Measurements from ENCODE around the gene DUOXA2.

Gene DUOXA2

DNA sequence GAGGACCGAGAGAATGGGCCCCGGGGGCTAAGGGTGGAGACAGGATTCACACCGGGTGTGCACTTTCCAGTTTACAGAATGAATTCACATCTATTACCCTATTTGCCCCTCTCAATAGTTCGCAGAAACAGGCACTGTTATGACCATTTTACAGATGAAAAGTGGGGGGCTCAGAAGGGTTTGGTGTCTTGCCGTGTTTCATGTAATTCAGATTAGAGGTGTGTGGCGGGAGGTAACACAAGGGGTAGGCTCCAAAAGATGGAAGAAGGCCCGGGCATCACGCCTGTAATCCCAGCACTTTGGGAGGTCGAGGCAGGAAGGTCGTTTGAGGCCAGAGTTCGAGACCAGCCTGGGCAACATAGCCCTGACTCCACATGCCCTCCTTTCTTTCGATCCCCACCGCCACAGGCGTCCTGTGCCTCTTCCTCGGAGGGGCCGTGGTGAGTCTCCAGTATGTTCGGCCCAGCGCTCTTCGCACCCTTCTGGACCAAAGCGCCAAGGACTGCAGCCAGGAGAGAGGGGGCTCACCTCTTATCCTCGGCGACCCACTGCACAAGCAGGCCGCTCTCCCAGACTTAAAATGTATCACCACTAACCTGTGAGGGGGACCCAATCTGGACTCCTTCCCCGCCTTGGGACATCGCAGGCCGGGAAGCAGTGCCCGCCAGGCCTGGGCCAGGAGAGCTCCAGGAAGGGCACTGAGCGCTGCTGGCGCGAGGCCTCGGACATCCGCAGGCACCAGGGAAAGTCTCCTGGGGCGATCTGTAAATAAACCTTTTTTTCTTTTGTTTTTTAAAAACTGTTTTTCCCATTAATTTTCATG lies 3.4 kb downstream of the DUOXA2 start:
- Histone ChIP-seq H2AFZ (ENCODE audit: low read length, unreplicated experiment) (no peak overlapping the region), H3K36me3 (ENCODE audit: insufficient read depth, low read length) (no peaks in the 10 kb centered on the region), H3K27ac (ENCODE audit: low read depth, low read length) (no peak overlapping the region), H3K4me3 (ENCODE audit: low read depth, low read length) (peak overlapping the region; percentile 42; the same call in 1 of the 2 replicates), H3K27me3 (ENCODE audit: insufficient read depth, low read length) (peaks cover 54% of the 10 kb centered on the region), H3K79me2 (ENCODE audit: control insufficient read depth, insufficient read depth, low read length, unreplicated experiment) (no peaks in the 10 kb centered on the region), H3K4me1 (ENCODE audit: control insufficient read depth, insufficient read depth, low read length, unreplicated experiment) (peaks cover 9% of the 10 kb centered on the region)

DNA sequence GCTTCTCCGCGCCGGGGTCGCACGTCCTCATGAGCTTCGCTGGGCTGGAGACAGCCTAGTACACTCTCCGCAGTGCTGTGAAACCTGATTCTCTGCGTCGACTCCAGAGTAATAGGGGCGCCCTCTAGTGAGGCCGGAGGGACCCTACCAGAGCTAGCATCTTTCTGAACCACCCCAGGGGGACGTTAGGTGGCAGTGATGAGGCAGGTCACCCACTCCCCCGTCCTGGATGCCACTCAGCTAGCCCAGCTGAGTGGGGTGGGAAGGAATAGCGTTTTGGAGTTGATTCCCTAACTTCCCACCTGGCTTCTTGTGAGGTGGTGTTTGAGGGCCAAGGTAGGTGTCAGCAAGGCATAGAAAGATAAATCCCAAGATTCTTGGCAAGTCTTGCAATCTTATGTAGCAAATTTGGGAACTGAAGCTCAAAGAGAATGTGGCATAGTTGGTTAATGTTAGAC lies 4.0 kb downstream of the DUOXA2 start:
- Histone ChIP-seq H2AFZ (ENCODE audit: low read length, unreplicated experiment) (no peak overlapping the region), H3K27ac (ENCODE audit: low read depth, low read length) (no peak overlapping the region), H3K4me1 (ENCODE audit: control insufficient read depth, insufficient read depth, low read length, unreplicated experiment) (peaks cover 10% of the 10 kb centered on the region), H3K36me3 (ENCODE audit: insufficient read depth, low read length) (no peaks in the 10 kb centered on the region), H3K4me3 (ENCODE audit: low read depth, low read length) (peak overlapping the region; percentile 42; the same call in 1 of the 2 replicates), H3K27me3 (ENCODE audit: insufficient read depth, low read length) (peaks cover 47% of the 10 kb centered on the region), H3K79me2 (ENCODE audit: control insufficient read depth, insufficient read depth, low read length, unreplicated experiment) (no peaks in the 10 kb centered on the region)

DNA sequence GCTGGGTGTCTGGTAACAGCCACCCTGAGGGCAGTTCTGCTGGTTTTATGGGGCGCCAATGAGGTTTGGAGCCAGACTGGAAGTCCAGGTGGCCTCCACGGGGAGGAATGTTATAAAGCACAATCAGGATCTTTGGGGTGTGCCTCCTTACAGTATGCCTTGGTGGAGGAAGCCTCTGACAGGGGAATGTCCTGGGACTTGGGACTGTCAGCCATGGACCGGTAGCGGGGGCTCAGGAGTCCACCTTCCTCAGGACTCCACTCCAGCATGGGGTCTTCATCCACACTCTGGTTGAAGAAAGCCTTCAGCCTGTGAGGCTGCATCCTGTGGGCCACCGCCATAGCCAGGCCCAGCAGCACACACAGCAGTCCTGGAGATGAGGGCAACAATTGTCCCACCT lies 4.9 kb downstream of the DUOXA2 start:
- Histone ChIP-seq H3K27ac (ENCODE audit: low read depth, low read length) (no peak overlapping the region), H3K4me1 (ENCODE audit: control insufficient read depth, insufficient read depth, low read length, unreplicated experiment) (peaks cover 10% of the 10 kb centered on the region), H3K4me3 (ENCODE audit: low read depth, low read length) (no peak overlapping the region), H2AFZ (ENCODE audit: low read length, unreplicated experiment) (no peak overlapping the region), H3K27me3 (ENCODE audit: insufficient read depth, low read length) (peaks cover 39% of the 10 kb centered on the region), H3K36me3 (ENCODE audit: insufficient read depth, low read length) (no peaks in the 10 kb centered on the region), H3K79me2 (ENCODE audit: control insufficient read depth, insufficient read depth, low read length, unreplicated experiment) (no peaks in the 10 kb centered on the region)

DNA sequence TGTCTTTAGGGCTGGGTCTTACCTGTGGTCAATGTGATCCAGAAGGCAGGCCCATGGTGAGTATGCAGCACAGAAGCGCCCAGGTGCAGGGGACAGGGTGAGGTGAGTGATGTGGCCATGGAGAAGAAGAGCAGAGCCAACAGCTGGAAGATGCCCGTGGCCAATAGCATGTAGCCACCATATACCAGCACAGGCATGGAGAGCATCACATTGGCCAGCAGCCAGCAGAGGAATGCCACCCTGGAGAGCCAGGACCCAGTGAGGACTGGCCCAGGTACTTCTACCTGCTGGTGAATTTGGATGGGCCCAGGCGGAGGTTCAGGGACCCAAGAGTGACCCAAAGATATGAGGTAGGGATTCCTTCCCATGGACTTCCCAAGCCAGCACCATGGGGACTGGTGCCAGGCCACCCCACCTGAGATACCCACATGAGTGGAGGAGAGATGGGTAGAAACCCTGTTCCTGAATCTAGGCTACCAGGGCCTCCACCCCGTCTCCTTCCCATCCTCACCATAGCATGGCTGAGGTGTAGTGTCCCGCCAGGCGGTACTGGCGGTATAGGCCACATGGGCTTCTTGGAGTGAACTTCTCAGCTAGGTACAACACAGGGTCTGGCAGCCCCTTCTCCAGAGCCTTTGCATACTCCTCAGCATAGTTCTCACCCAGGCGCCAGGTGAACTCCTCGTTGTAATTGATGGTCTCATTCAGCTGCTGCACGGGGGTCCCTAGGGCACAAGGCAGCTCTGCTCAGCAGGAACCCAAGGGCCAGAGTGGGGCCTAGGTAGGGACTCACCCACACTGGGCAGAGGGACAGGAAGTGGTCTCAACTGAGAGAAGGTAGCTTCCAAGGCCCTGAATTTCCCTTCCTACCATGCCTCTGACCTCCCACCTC lies 6.2 kb downstream of the DUOXA2 start:
- no peaks in the 10 kb centered on the region for H3K36me3 ChIP-seq (ENCODE audit: insufficient read depth, low read length)
- peaks cover 10% of the 10 kb centered on the region for H3K4me1 ChIP-seq (ENCODE audit: control insufficient read depth, insufficient read depth, low read length, unreplicated experiment)
- no peak overlapping the region for H2AFZ ChIP-seq (ENCODE audit: low read length, unreplicated experiment)
- H3K79me2 ChIP-seq (ENCODE audit: control insufficient read depth, insufficient read depth, low read length, unreplicated experiment), result no peaks in the 10 kb centered on the region
- H3K4me3 ChIP-seq (ENCODE audit: low read depth, low read length), result no peak overlapping the region
- H3K27me3 ChIP-seq (ENCODE audit: insufficient read depth, low read length), result peaks cover 37% of the 10 kb centered on the region
- H3K27ac ChIP-seq (ENCODE audit: low read depth, low read length), result no peak overlapping the region

DNA sequence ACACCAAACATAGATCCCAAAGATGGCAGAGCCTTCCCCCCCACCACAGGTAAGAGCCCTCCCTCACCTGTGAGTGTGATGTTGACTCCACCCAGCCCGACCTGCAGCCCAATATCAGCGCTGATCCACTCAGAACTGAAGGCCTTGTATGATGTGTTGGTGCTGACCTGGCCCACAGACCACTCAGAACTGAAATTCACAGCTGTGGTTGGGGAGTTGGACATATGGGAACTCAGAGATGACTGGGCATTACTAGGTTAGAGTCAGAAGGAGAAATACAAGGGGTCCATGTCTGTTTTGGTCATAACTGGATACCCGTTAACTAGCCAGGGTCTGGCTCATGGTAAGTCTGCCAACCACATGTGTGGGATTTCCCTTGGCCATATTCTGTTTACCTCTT lies 6.9 kb downstream of the DUOXA2 start:
- H3K27ac ChIP-seq (ENCODE audit: low read depth, low read length), result no peak overlapping the region
- H3K36me3 ChIP-seq (ENCODE audit: insufficient read depth, low read length), result no peaks in the 10 kb centered on the region
- no peaks in the 10 kb centered on the region for H3K79me2 ChIP-seq (ENCODE audit: control insufficient read depth, insufficient read depth, low read length, unreplicated experiment)
- H3K4me3 ChIP-seq (ENCODE audit: low read depth, low read length), result no peak overlapping the region
- H3K27me3 ChIP-seq (ENCODE audit: insufficient read depth, low read length), result peaks cover 37% of the 10 kb centered on the region
- H3K4me1 ChIP-seq (ENCODE audit: control insufficient read depth, insufficient read depth, low read length, unreplicated experiment), result peaks cover 10% of the 10 kb centered on the region
- no peak overlapping the region for H2AFZ ChIP-seq (ENCODE audit: low read length, unreplicated experiment)

DNA sequence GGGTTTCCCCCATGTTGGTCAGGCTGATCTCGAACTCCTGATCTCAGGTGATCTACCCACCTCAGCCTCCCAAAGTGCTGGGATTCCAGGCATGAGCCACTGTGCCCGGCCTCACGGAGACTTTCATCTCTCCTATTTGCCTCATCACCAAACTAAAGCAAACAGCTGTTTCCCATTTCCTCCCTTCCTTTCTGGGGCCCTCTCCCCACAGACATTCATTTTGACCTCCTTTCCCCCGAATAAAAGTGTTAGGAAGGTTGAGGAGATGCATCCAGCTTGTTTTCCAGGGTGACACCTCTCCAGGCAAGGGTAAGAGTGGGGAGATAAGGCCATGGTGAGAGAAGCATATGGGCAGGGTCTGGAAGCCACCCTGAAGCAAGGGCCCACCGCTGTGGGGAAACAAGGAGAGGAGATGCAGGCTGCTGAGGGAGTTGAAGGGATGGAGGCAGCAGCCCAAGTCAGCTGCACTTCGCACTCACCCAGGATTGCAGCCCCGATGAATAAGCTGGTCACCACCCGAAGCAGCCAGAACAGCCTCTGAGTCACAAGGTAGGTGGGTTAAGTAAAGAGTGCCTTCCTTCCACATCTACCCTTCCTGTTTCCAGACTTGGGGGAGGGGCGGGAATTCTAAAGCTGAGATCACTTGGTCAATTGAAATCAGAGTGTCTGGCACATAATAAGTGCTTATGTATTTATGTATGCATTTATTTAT lies 7.7 kb downstream of the DUOXA2 start:
- Histone ChIP-seq H3K4me1 (ENCODE audit: control insufficient read depth, insufficient read depth, low read length, unreplicated experiment) (peaks cover 10% of the 10 kb centered on the region), H3K79me2 (ENCODE audit: control insufficient read depth, insufficient read depth, low read length, unreplicated experiment) (no peaks in the 10 kb centered on the region), H3K36me3 (ENCODE audit: insufficient read depth, low read length) (no peaks in the 10 kb centered on the region), H2AFZ (ENCODE audit: low read length, unreplicated experiment) (no peak overlapping the region), H3K27me3 (ENCODE audit: insufficient read depth, low read length) (peaks cover 37% of the 10 kb centered on the region), H3K4me3 (ENCODE audit: low read depth, low read length) (no peak overlapping the region), H3K27ac (ENCODE audit: low read depth, low read length) (no peak overlapping the region)

DNA sequence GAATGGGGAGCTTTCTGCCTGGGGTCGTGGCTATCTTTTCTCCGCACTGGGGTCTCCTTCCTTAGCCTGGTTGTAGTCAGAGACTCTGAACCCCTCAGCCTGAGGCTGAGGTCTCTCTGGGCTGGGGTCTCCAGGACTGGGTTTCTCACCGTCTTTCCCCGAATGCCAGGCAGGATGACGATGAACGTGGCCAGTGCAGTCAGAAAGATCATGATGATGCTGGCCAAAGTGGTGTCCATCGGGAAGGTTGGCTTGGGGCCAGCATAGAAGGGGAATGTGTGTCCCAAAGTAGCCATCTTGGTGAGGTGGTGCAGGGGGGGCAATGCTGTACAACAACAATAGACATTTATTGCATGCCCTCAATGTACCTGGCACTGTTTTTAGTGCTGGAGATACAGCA lies 8.6 kb downstream of the DUOXA2 start:
- Histone ChIP-seq H3K4me3 (ENCODE audit: low read depth, low read length) (no peak overlapping the region), H3K79me2 (ENCODE audit: control insufficient read depth, insufficient read depth, low read length, unreplicated experiment) (no peaks in the 10 kb centered on the region), H2AFZ (ENCODE audit: low read length, unreplicated experiment) (no peak overlapping the region), H3K27ac (ENCODE audit: low read depth, low read length) (no peak overlapping the region), H3K36me3 (ENCODE audit: insufficient read depth, low read length) (no peaks in the 10 kb centered on the region), H3K27me3 (ENCODE audit: insufficient read depth, low read length) (peaks cover 34% of the 10 kb centered on the region), H3K4me1 (ENCODE audit: control insufficient read depth, insufficient read depth, low read length, unreplicated experiment) (peaks cover 10% of the 10 kb centered on the region)

DNA sequence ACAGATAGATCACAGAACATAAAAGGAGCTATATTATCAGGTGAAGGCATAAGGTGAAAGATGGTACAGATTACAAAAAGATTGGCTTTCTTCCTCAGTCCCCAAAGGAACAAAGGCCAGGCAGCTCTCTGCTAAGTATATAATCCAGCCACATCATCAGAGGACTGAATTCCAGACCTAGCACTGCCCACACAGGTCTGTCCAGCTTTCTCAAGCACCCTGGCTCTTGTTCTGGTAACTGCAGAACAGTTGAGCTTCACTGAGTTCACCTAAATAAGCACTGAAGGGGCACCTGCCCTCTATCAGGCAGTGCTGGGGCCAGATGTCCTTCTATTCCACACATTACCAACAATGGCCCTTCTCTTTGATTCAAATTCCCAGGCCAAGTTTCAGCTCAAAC lies 9.3 kb downstream of the DUOXA2 start:
- Histone ChIP-seq H2AFZ (ENCODE audit: low read length, unreplicated experiment) (no peak overlapping the region), H3K4me3 (ENCODE audit: low read depth, low read length) (no peak overlapping the region), H3K4me1 (ENCODE audit: control insufficient read depth, insufficient read depth, low read length, unreplicated experiment) (peaks cover 10% of the 10 kb centered on the region), H3K79me2 (ENCODE audit: control insufficient read depth, insufficient read depth, low read length, unreplicated experiment) (no peaks in the 10 kb centered on the region), H3K27ac (ENCODE audit: low read depth, low read length) (no peak overlapping the region), H3K27me3 (ENCODE audit: insufficient read depth, low read length) (peaks cover 39% of the 10 kb centered on the region), H3K36me3 (ENCODE audit: insufficient read depth, low read length) (no peaks in the 10 kb centered on the region)

DNA sequence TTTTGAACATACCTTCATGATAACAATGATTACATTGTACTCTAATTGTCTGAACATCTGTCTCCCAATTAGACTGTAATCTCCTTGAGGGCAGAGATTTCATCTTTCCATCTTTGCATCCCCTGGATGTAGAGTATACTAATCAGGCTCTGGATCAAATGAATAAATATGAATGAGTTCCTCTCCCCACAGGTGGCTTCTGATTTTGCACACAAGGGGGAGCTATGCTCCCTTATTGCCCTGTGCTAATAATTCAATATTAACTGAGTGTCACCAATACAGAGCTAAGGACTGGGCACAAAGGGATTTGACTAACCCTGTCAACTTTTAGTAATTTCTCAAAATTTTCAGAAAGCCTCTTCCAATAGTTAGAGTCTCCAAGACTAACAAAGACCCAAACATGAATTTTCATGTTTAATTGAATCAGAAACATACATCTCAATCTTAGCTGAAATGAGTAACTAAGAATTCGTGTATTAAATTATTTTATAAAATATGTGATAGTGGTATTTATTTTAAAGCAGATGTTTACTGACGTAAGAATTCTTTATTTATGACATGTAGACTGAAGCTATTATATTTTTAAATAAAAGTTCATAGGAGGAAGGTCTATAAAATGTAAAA lies 12.5 kb downstream of the DUOXA2 start:
- H3K36me3 ChIP-seq (ENCODE audit: insufficient read depth, low read length), result no peaks in the 10 kb centered on the region
- H3K79me2 ChIP-seq (ENCODE audit: control insufficient read depth, insufficient read depth, low read length, unreplicated experiment), result no peaks in the 10 kb centered on the region
- H2AFZ ChIP-seq (ENCODE audit: low read length, unreplicated experiment), result no peak overlapping the region
- H3K27ac ChIP-seq (ENCODE audit: low read depth, low read length), result no peak overlapping the region
- H3K27me3 ChIP-seq (ENCODE audit: insufficient read depth, low read length), result peaks cover 71% of the 10 kb centered on the region
- H3K4me3 ChIP-seq (ENCODE audit: low read depth, low read length), result no peak overlapping the region
- peaks cover 8% of the 10 kb centered on the region for H3K4me1 ChIP-seq (ENCODE audit: control insufficient read depth, insufficient read depth, low read length, unreplicated experiment)
